Osteoblast (primary cell): ENCODE results near the gene RPAP3. TPM values are rescaled to one million over a fixed set of nuclear protein-coding genes. Genes with fewer than 3 reads are reported as not detected.

Source experiments
- DNase-seq: peaks from one replicate; pipeline ENCODE4 v3.0.0; 2011; ENCODE audit warnings: low spot score, mixed read lengths; ENCODE audit not compliant: insufficient read length; ENCODE audit errors: missing footprints
- H2AFZ ChIP-seq: 2 replicates; pipeline ENCODE4 v1.6.0; 2011; ENCODE audit warnings: mild to moderate bottlenecking, low read length
- H3K27ac ChIP-seq: 2 replicates; pipeline ENCODE4 v1.5.1; 2011; ENCODE audit warnings: mild to moderate bottlenecking, low read depth, low read length, moderate library complexity
- H3K27me3 ChIP-seq: 2 replicates; pipeline ENCODE4 v1.6.0; 2012; ENCODE audit warnings: mild to moderate bottlenecking, control low read depth, inconsistent platforms, low read length, moderate library complexity; ENCODE audit not compliant: insufficient read depth
- H3K36me3 ChIP-seq: 2 replicates; pipeline ENCODE4 v1.5.1; 2011; ENCODE audit warnings: mild to moderate bottlenecking, low read length, control low read depth, moderate library complexity; ENCODE audit not compliant: insufficient read depth
- H3K4me1 ChIP-seq: 2 replicates; pipeline ENCODE4 v1.5.1; 2011; ENCODE audit warnings: mild to moderate bottlenecking, low read length, control low read depth, moderate library complexity; ENCODE audit not compliant: insufficient read depth
- H3K4me2 ChIP-seq: 2 replicates; pipeline ENCODE4 v1.6.0; 2011; ENCODE audit warnings: mild to moderate bottlenecking, low read length; ENCODE audit not compliant: insufficient read depth
- H3K4me3 ChIP-seq: fragments of 200-600 bp; sonication (generic); 3 replicates; pipeline ENCODE4 v1.5.1; 2012; ENCODE audit warnings: mild to moderate bottlenecking, low read length, inconsistent platforms; ENCODE audit not compliant: insufficient read depth
- H3K79me2 ChIP-seq: 2 replicates; pipeline ENCODE4 v1.6.0; 2012; ENCODE audit warnings: mild to moderate bottlenecking, low read length, control low read depth, inconsistent platforms; ENCODE audit not compliant: insufficient read depth
- H3K9me3 ChIP-seq: 2 replicates; pipeline ENCODE4 v1.5.1; 2011; ENCODE audit warnings: low read depth, low read length, control low read depth
- H4K20me1 ChIP-seq: 2 replicates; pipeline ENCODE4 v1.6.0; 2012; ENCODE audit warnings: mild to moderate bottlenecking, low read length, control low read depth; ENCODE audit not compliant: insufficient read depth
- CTCF ChIP-seq: IDR thresholded peaks from 2 replicates; pipeline ENCODE4 v1.5.1; 2011; ENCODE audit warnings: mild to moderate bottlenecking, low read depth, low read length, moderate library complexity; ENCODE audit errors: extremely low read depth
- total RNA-seq: library from RNA; depleted of rRNA; stranded (reverse); fragments of >200 nt; gene quantifications from 2 replicates; pipeline ENCODE4 v1.2.3, GENCODE V29; 2012

Gene RPAP3
- total RNA-seq, 1 donor, result 15.6 TPM

- H3K27me3 ChIP-seq, result no peaks in the 10 kb centered on the region
- no peak for TF ChIP-seq CTCF
- peaks cover 35% of the 10 kb centered on the region for H3K79me2 ChIP-seq
- H3K9me3 ChIP-seq, result no peaks in the 10 kb centered on the region
- H3K27ac ChIP-seq, result no peak overlapping the region
- H3K4me3 ChIP-seq, result no peak overlapping the region
- peaks cover 14% of the 10 kb centered on the region for H3K4me1 ChIP-seq
- peak; percentile 13 for DNase-seq
- H4K20me1 ChIP-seq, result no peaks in the 10 kb centered on the region
- no peaks in the 10 kb centered on the region for H3K36me3 ChIP-seq
- no peak overlapping the region for H3K4me2 ChIP-seq
- H2AFZ ChIP-seq, result no peak overlapping the region
Observed at GRCh38 chr12:47707905-47708543, 2.2 kb upstream of the RPAP3 start.

GRCh38 chr12:47707355-47707754 is 1.5 kb upstream of the RPAP3 start:
- no peak for TF ChIP-seq CTCF
- DNase-seq, result no peak
- Histone ChIP-seq H3K4me2 (peak overlapping the region; percentile 93), H4K20me1 (no peaks in the 10 kb centered on the region), H3K4me1 (peaks cover 14% of the 10 kb centered on the region), H3K27me3 (no peaks in the 10 kb centered on the region), H3K79me2 (peaks cover 40% of the 10 kb centered on the region), H3K36me3 (no peaks in the 10 kb centered on the region), H3K27ac (no peak overlapping the region), H3K9me3 (no peaks in the 10 kb centered on the region), H3K4me3 (no peak overlapping the region), H2AFZ (no peak overlapping the region)

- Histone ChIP-seq H3K79me2 (peaks cover 46% of the 10 kb centered on the region), H4K20me1 (no peaks in the 10 kb centered on the region), H3K4me1 (peaks cover 14% of the 10 kb centered on the region), H2AFZ (peak overlapping the region; percentile 81), H3K27me3 (no peaks in the 10 kb centered on the region), H3K4me2 (peak overlapping the region; percentile 93), H3K9me3 (no peaks in the 10 kb centered on the region), H3K4me3 (peak overlapping the region; percentile 92), H3K27ac (peak overlapping the region; percentile 81), H3K36me3 (peaks cover 10% of the 10 kb centered on the region)
- TF ChIP-seq CTCF, result no peak
- DNase-seq, result peak; percentile 51
Observed at GRCh38 chr12:47705229-47705565, 633 bp downstream of the RPAP3 start.

- peaks cover 14% of the 10 kb centered on the region for H3K4me1 ChIP-seq
- no peak for TF ChIP-seq CTCF
- no peaks in the 10 kb centered on the region for H3K27me3 ChIP-seq
- no peaks in the 10 kb centered on the region for H3K9me3 ChIP-seq
- no peaks in the 10 kb centered on the region for H4K20me1 ChIP-seq
- peak overlapping the region; percentile 93 for H3K4me2 ChIP-seq
- no peak overlapping the region for H2AFZ ChIP-seq
- H3K79me2 ChIP-seq, result peaks cover 47% of the 10 kb centered on the region
- peak overlapping the region; percentile 81 for H3K27ac ChIP-seq
- H3K36me3 ChIP-seq, result peaks cover 13% of the 10 kb centered on the region
- DNase-seq, result peak; percentile 19
- peak overlapping the region; percentile 92 for H3K4me3 ChIP-seq
Observed at GRCh38 chr12:47704719-47705118, 1.1 kb downstream of the RPAP3 start.
